HG02588 (cell line): ENCODE data around the gene FBF1.
A peak's percentile ranks its signal among the peaks of the same experiment; 100 is the strongest.

Experiments used
- ATAC-seq: cut with Tn5 transposase; IDR thresholded peaks from one replicate; pipeline ENCODE4 v1.9.1; 2021; ENCODE audit warnings: mild to moderate bottlenecking, moderate library complexity; ENCODE audit not compliant: unreplicated experiment

The FBF1 gene

DNA sequence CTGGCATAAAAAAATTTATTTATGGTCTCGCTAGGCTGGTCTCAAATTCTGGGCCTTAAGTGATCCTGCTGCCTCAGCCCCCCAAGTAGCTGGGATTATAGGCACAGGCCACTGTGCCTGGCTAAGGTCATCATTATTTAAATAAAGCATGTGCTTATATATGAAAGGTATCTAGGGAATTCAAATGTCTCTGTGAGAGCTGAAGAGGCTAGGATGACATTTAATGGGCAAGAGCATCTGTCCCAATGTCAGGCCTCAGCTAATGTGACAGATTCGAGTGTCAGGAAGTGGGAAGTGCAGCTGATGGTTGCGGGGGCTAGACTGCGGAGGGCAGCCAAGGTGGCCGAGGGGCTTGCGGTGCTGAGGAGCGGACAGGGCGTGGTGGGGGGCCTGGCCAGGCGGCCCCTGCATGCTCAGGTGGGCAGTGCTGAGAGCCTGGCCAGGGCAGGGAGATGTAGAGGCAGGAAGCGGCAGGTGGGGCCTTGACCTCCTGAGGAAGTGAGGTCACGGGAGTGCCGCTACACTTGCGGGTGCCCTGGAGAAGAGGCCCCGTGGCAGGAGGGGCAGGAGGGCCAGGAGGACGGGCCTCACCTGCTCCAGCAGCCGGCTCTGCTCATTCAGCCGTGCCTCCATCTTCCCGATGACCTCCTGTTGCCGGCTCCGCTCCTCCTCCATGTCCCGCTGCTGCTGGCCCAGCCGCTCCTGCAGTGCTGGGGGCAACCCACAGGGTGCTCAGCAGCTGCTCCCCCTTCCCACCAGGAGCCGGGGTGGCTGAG is 23.5 kb downstream of the FBF1 start:
- no peak for ATAC-seq

DNA sequence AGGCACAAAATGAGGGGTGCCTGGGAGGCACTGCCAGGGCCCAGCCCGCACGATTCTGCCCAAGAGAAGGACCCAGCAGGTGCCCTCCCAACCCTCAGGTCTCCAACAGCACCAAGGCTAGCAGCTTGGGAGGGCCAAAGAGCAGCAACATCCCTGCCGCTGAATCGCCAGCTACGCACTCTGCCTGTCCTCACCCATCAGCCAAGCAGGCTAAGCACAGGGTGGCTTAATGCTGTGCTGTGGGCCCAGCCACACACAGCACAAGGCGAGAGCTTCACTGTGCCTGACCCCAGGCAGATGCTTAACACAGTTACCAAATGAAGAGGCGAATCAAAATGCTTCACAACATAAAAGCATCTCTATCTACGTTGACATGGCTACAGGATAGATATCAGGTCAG is 25.6 kb downstream of the FBF1 start:
- ATAC-seq = no peak

DNA sequence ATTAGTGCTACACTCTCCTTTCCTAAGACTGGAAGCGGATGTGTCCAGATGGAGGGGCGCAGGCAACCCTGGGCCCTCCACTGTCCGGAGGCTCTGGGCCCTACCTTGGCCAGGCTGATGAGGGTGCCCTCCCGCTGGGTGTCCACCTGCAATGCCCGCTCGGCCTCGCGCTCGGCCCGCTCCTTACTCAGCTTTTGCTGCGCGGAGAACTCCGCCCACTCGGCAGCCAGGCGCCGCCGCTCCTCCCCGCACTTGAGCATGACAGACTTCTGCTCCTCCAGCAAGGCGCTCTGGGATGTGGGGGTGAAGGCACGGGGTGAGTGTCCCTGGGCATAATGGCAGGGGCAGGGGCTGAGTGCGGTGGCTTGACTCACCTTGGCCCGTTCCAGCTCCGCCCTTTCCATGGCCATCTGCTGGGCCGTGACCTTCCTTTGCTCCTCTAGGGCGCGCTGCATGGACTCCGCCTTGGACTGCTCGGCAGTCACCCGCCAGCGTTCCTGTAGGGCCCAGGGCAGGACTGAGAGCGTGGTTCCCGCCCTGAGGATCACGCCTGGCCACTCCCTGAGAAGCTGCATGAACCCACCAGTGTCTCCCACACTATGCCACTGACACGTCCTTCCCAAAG is 26.1 kb downstream of the FBF1 start:
- no peak for ATAC-seq

- ATAC-seq = no peak
Observed at GRCh38 chr17:75913537-75914210, 27.2 kb downstream of the FBF1 start.

GRCh38 chr17:75910699-75911098 is 30.1 kb downstream of the FBF1 start:
- ATAC-seq = no peak

DNA sequence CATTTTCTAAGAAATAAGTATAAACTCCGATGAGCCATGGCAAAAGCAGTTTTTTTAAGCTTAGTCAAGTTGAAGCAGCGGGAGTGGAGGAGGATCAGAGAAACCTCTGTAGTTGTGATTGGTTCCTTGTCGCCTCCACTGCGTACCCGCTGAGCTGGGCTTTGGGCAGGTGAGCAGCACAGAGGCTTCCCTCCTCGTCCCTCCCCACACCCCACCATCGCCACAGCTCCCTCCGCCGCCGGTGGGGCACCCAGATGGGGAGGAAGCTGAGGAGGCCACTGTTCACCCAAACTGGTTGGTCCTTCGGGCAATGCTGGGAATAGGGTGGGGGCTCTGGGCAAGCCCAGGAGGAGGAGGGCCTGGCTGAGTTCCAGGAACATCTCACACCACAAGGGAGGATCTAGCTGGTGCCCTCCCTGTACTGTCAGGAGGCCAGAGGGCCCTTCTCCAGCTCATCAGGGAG is 31.0 kb downstream of the FBF1 start:
- no peak for ATAC-seq

DNA sequence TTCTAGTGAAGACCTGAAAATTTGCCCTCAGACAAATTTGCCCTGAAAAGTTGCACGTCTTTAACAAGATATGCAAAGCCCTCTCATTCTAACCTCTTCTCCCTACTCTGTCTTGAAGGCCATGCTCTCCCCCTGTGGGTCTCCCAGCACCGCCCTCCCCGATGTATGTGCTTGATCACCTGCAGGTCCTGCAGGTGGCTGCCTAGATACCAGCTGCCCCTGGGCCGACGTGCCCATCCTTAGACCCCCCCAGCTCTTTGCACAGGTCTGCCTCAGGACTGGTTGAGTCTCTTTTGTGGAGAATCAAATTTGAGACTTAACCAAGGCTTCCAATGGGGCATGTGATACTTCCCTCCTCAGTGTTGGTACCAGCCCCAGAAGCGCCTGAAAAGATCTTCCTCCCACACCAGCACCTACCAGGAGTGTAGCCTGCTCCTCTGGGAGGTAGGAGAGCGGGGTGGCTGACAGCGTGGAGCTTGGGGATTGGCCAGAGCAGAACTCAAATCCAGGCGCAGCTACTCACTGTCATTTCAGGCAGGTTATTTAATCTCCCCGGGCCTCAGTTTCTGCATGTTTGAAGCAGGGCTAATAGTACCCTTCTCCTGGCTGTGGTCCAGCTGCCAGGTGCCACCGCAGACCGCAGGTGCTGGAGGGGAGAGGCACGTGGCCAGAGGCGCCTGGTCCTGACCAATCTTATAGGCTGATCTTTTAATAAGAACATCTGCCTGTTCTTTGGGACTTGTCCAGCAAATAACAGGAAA is 31.6 kb downstream of the FBF1 start:
- ATAC-seq = no peak

DNA sequence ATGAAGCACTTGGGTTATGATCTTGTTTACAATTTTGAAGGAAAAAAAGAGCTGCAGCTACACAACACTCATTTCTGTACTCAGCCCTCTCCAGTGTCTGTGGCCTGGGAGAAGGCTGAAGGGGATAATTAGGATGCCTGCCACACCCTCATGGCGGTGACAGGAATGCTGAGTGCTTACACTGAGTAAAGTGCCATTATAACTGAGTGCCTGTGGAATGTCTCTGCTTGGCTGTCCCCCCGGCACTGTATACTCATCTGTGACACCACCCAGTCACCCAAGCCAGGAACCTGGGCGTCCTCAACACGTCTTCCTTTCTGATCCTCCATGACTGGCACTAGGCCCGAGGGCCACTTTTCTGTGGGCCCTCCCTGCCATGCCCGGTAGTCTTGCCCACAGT is 32.6 kb downstream of the FBF1 start:
- no peak for ATAC-seq

GRCh38 chr17:75906143-75906884 is 34.5 kb downstream of the FBF1 start:
- no peak for ATAC-seq

- peak; percentile 94 for ATAC-seq
Observed at GRCh38 chr17:75904749-75905521, 35.9 kb downstream of the FBF1 start, which contains the start of gene MRPL38. Gene MRPL38 (minus strand): TSS chr17:75904884. CDS start chr17:75904875, 9 bp downstream.

DNA sequence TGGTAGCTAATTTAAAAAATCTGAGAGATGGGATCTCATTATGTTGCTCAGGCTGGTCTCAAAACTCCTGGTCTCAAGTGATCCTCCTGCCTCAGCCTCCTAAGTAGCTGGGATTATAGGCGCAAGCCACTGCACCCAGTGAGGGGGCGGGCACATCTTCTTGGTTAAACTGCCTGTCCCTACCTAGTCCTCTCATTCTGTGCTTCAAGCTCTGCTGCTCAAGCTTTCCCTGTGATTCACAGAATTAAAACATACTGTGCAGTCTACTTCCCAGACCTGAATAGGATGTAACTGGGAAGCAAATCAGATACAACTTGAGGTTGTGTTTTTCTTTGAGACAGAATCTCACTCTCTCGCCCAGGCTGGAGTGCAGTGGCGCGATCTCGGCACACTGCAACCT is 38.4 kb downstream of the FBF1 start:
- no peak for ATAC-seq

- no peak for ATAC-seq
Observed at GRCh38 chr17:75901727-75902126, 39.1 kb downstream of the FBF1 start.

GRCh38 chr17:75900691-75901533 is 39.9 kb downstream of the FBF1 start:
- no peak for ATAC-seq

GRCh38 chr17:75899767-75900468 is 40.9 kb downstream of the FBF1 start:
- no peak for ATAC-seq

DNA sequence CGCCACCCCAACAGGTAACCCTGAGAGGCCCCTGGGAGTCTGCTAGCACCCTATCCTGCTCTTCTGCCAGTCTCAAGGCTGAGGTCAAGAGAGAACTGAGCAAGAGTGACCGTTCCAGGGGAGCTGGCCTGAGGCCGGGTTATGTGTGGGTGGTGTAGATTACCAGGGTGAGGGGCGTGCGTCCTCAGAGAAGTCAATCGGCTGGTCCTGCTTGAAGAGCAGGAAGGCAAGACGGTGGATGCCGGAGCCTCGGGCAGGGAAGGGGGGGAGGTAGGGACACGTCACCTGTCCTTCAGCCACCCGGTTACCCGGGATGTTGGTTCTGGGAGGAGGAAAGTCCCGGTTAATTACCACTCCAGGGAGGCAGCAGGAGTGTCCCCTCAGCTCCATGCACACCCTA is 41.5 kb downstream of the FBF1 start:
- ATAC-seq = no peak

- no peak for ATAC-seq
Observed at GRCh38 chr17:75898791-75899190, 42.1 kb downstream of the FBF1 start.

GRCh38 chr17:75898065-75898464 is 42.8 kb downstream of the FBF1 start:
- ATAC-seq = no peak
